ENCODE results near the gene ATL1. TPM values are rescaled to one million over a fixed set of nuclear protein-coding genes. Genes with fewer than 3 reads are reported as not detected.

Gene ATL1
- total RNA-seq, 1 donor from 2014 or later: 1.8 TPM

GRCh38 chr14:50676814-50677516 is 117.0 kb downstream of the ATL1 start:
- H3K27me3 Mint-ChIP-seq (ENCODE audit: low read depth): no peaks in the 10 kb centered on the region

DNA sequence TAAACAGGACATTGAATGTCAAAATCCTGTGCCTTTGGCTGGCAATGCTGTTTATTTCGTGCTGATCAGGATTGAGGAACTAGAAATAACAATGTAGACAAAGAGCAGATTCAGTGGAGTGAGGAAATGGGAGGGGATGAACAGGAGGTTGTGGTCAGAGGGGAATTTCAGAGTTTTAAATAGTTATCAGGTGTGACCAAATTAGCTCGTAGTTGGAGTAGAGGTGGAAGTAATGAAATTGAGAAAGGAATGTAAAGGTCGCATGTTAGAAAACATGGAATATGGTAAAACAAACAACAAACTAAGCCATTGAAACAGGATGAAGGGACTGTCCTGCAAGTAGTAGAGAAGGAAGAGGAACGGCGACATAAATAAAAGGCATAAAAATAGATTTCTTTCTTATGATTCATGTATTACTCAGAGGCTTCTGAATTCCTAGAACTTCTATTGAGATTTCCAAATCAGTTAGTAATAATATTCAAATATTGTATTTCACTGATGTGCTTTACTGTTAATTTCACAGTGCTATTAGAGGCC is 117.7 kb downstream of the ATL1 start:
- no peak for DNase-seq (ENCODE audit: low spot score in 2 of 2, unreplicated experiment in 2 of 2)
- H3K27me3 Mint-ChIP-seq (ENCODE audit: low read depth): no peaks in the 10 kb centered on the region
- TF ChIP-seq, protein P1, sequence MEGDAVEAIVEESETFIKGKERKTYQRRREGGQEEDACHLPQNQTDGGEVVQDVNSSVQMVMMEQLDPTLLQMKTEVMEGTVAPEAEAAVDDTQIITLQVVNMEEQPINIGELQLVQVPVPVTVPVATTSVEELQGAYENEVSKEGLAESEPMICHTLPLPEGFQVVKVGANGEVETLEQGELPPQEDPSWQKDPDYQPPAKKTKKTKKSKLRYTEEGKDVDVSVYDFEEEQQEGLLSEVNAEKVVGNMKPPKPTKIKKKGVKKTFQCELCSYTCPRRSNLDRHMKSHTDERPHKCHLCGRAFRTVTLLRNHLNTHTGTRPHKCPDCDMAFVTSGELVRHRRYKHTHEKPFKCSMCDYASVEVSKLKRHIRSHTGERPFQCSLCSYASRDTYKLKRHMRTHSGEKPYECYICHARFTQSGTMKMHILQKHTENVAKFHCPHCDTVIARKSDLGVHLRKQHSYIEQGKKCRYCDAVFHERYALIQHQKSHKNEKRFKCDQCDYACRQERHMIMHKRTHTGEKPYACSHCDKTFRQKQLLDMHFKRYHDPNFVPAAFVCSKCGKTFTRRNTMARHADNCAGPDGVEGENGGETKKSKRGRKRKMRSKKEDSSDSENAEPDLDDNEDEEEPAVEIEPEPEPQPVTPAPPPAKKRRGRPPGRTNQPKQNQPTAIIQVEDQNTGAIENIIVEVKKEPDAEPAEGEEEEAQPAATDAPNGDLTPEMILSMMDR (IDR thresholded peaks at IDR 0.05; ENCODE audit: unreplicated experiment): no peak
- no peak overlapping the region for H3K4me3 Mint-ChIP-seq
- peaks cover 15% of the 10 kb centered on the region for H3K4me1 Mint-ChIP-seq
- no peak overlapping the region for H3K27ac Mint-ChIP-seq
- peaks cover 19% of the 10 kb centered on the region for H3K9me3 Mint-ChIP-seq
- H3K36me3 Mint-ChIP-seq: peaks cover 2% of the 10 kb centered on the region

More at GRCh38 chr14:50676814-50677516, 117.0 kb downstream of the ATL1 start:
- no peak for DNase-seq (ENCODE audit: low spot score in 2 of 2, unreplicated experiment in 2 of 2)
- Mint-ChIP-seq H3K4me3 (no peak overlapping the region), H3K9me3 (peaks cover 19% of the 10 kb centered on the region), H3K36me3 (peaks cover 2% of the 10 kb centered on the region), H3K4me1 (peaks cover 15% of the 10 kb centered on the region), H3K27ac (no peak overlapping the region)
- TF ChIP-seq, protein P1 (IDR thresholded peaks at IDR 0.05; ENCODE audit: unreplicated experiment): no peak

- H3K4me1 Mint-ChIP-seq: peaks cover 15% of the 10 kb centered on the region
- peaks cover 19% of the 10 kb centered on the region for H3K9me3 Mint-ChIP-seq
- no peak for DNase-seq (ENCODE audit: low spot score in 2 of 2, unreplicated experiment in 2 of 2)
- no peak overlapping the region for H3K4me3 Mint-ChIP-seq
- H3K36me3 Mint-ChIP-seq: peaks cover 2% of the 10 kb centered on the region
- TF ChIP-seq, protein P1 (IDR thresholded peaks at IDR 0.05; ENCODE audit: unreplicated experiment): no peak
- no peak overlapping the region for H3K27ac Mint-ChIP-seq
- no peaks in the 10 kb centered on the region for H3K27me3 Mint-ChIP-seq (ENCODE audit: low read depth)
Observed at GRCh38 chr14:50678163-50678562, 118.2 kb downstream of the ATL1 start.

DNA sequence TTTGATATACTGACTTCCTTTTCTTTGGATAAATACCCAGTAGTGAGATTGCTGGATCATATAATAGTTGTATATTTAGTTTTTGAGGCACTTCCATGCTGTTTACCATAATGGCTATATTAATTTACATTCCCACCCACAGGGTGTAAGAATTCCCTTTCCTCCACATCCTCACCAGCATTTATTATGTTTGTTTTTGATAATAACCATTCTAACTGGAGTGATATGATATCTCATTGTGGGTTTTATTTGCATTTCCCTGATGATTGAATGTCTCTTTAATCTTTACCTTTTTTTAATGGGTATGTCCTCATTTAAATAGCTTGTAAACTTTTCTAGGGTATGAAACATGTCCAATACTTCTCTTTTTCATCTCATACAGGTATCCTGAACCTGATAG is 119.7 kb downstream of the ATL1 start:
- peaks cover 2% of the 10 kb centered on the region for H3K36me3 Mint-ChIP-seq
- no peak for DNase-seq (ENCODE audit: low spot score in 2 of 2, unreplicated experiment in 2 of 2)
- H3K27ac Mint-ChIP-seq: no peak overlapping the region
- peaks cover 16% of the 10 kb centered on the region for H3K9me3 Mint-ChIP-seq
- no peak overlapping the region for H3K4me3 Mint-ChIP-seq
- peaks cover 15% of the 10 kb centered on the region for H3K4me1 Mint-ChIP-seq
- no peaks in the 10 kb centered on the region for H3K27me3 Mint-ChIP-seq (ENCODE audit: low read depth)
- TF ChIP-seq, protein P1 (IDR thresholded peaks at IDR 0.05; ENCODE audit: unreplicated experiment): no peak

Other genes starting within 250 kb of the ATL1 start
- gene L2HGDH, start 247.9 kb upstream of the ATL1 start, total RNA-seq: 11.0 to 12.1 TPM (median 11.2 TPM) in 3 replicates
- 18.6 to 21.7 TPM (median 21.4 TPM) in 3 replicates for gene DMAC2L, start 247.8 kb upstream of the ATL1 start, total RNA-seq
- gene CDKL1, start 163.3 kb upstream of the ATL1 start, total RNA-seq: 1.8 to 3.2 TPM (median 2.2 TPM) in 3 replicates
- gene MAP4K5, start 27.6 kb upstream of the ATL1 start, total RNA-seq: 80.9 to 95.4 TPM (median 94.5 TPM) in 3 replicates
- 29.9 to 33.5 TPM (median 31.7 TPM) in 3 replicates for gene SAV1, start 108.2 kb downstream of the ATL1 start, total RNA-seq